AG10803 (cell line): Measurements from ENCODE around the gene KRT5.

Experiments
- DNase-seq: peaks from one replicate; pipeline ENCODE4 v3.0.0; 2010; ENCODE audit warnings: low read depth
- H3K4me3 ChIP-seq: 2 replicates; pipeline ENCODE4 v1.5.1; 2011; ENCODE audit warnings: mild to moderate bottlenecking, low read length, control low read depth
- TF ChIP-seq, protein P1 (sequence below): conservative IDR thresholded peaks from 2 replicates; pipeline ENCODE4 v1.5.1; 2011; ENCODE audit warnings: mild to moderate bottlenecking, low read length, control low read depth, inconsistent platforms

The KRT5 gene

DNA sequence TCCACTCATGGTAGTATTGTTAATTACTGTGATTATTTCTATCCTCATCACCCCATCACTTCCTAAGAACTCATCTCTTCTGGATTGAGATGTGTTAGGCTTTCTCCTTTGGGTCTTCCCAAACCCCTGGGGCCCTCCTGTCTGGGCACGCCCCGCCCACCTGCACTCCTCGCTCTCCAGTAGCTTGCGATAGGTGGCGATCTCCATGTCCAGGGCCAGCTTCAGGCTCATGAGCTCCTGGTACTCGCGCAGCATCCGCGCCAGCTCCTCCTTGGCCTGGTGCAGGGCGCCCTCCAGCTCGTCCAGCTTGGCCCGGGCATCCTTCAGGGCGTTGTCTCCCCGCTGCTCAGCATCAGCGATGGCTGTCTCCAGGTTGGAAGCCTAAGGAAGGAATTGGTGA, 25.9 kb upstream of the KRT5 start:
- no peak for DNase-seq
- TF ChIP-seq, protein P1, sequence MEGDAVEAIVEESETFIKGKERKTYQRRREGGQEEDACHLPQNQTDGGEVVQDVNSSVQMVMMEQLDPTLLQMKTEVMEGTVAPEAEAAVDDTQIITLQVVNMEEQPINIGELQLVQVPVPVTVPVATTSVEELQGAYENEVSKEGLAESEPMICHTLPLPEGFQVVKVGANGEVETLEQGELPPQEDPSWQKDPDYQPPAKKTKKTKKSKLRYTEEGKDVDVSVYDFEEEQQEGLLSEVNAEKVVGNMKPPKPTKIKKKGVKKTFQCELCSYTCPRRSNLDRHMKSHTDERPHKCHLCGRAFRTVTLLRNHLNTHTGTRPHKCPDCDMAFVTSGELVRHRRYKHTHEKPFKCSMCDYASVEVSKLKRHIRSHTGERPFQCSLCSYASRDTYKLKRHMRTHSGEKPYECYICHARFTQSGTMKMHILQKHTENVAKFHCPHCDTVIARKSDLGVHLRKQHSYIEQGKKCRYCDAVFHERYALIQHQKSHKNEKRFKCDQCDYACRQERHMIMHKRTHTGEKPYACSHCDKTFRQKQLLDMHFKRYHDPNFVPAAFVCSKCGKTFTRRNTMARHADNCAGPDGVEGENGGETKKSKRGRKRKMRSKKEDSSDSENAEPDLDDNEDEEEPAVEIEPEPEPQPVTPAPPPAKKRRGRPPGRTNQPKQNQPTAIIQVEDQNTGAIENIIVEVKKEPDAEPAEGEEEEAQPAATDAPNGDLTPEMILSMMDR: no peak

DNA sequence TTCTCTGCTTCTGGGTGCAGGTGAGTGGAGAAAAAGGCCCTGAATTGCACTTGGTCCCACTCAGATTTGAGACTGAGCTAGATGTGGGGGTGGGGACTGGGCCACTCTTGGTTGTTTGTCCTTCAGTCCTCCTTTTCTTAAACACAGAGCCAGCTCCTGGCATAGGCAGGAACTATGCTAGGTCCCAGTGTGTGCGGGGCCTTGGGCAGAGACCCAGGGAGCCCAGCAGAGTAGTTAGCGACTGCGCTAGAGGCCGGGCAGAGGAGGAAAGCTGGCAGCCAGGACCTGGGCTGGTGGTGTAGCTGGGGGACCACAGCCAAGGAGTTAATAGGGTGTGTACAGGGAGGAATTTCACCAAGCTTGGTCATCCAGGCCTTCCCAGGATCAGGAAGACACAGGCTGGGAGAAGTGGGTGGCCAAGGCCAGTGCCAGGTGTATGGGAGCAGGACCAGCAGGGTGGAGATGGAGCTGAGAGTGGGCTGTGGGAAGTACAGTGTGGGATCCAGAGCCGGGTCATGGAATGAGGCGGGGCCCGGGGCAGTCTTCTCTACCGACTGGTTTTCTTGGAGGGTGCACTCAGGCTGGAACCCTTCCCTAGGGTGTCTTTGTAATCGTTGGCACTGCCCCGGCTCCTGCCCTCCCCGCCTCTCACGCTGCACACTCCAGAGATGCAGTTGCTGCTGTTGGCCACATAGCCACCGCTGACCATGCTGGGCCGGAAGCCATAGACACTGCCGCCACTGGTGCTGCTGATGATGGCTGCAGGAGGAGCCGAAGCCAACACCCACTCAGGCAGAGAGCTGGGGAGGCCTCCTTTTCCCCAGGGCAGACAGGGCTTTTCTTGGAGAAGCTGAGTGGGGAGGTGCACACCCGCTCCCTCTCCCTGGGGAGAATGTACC, 24.0 kb upstream of the KRT5 start:
- peak; percentile 23 for DNase-seq
- TF ChIP-seq, protein P1: peak; percentile 17
- H3K4me3 ChIP-seq: no peak overlapping the region

More for the DNA sequence above, 25.9 kb upstream of the KRT5 start:
- no peak overlapping the region for H3K4me3 ChIP-seq

DNA sequence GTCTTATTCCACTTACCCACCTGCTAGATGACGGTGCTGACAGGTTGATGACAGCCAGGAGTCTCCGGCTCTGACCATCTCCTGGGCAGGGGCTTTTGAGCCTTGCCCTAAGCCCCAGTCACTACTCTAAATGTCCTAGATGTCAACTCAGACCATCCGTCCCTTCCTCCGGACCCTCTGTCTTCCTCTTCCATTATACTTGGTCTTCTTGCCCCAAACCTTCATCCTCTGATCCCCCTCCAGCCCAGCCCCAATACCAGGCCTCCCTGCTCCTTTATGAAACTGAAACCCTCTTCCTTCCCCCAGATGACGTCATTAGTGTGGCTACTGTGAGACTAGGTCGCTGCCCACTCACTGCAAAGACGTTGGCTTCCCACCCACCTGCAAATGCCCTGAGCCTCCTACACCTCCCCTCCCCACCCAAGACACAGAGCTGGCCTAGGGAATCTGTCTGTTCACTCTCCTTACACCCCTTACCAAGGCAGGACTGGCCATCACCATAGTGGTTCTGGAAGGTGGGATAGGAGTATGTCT, 22.7 kb upstream of the KRT5 start:
- TF ChIP-seq, protein P1: no peak
- no peak for DNase-seq
- H3K4me3 ChIP-seq: no peak overlapping the region

DNA sequence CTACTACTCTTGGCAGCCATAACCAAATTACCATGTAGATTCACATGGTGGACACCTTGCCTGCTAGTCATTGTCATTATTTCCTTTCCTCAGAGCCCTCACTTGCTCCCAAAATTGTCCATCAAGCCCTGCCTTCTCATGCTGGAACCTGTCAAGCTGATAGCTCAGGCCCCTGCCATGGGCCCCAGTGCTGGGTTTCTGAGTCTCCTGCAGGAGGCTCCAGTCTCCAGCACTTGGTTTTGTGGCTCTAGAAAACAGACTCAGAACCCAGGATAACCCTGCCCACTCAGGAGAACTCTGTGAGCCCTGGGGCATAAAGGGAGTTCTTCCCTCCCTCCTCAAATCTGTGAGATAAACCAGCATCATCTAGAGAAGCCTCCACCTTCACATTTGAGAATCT, 22.0 kb upstream of the KRT5 start:
- no peak overlapping the region for H3K4me3 ChIP-seq
- no peak for DNase-seq
- TF ChIP-seq, protein P1: no peak

DNA sequence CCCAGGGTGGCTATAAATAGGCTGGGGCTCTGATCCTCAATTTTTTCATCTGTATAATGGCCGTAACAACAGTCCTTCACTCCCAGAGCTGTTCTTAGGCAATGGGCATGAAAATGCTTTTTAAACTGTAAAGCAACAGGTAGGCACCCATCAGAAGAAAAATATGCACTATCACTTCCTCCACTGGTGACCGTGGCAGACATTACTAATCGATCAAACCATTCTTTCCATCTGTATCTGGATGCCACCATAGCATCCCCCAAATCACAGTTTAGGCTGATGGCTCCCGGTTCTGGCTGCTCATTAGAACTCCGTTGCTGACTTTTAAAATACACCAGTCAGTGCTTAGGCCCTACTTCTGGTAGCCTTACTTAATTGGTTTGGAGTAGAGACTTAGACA, 21.5 kb upstream of the KRT5 start:
- no peak overlapping the region for H3K4me3 ChIP-seq
- DNase-seq: no peak
- TF ChIP-seq, protein P1: no peak

DNA sequence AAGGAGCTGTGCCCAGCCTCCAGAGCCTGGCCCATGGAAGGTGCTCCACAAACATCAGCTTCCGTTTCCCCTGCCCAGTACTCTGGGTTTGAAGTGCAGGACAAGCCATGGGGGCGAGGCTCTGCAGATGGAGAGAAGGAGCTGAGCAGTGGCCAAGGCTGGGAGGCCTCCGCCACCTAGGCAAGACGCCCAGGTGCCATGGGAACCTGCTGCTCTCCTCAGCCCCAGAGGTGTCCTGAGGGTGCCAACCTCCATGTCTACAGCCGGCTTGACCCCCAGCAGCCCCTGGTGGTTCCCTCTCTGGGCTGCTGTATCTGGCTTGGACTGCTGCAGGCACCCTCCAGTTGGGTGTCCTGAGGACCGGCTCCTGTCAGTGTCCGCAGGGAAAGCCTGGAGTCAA, 20.3 kb upstream of the KRT5 start:
- DNase-seq: no peak
- TF ChIP-seq, protein P1: no peak
- H3K4me3 ChIP-seq: no peak overlapping the region

DNA sequence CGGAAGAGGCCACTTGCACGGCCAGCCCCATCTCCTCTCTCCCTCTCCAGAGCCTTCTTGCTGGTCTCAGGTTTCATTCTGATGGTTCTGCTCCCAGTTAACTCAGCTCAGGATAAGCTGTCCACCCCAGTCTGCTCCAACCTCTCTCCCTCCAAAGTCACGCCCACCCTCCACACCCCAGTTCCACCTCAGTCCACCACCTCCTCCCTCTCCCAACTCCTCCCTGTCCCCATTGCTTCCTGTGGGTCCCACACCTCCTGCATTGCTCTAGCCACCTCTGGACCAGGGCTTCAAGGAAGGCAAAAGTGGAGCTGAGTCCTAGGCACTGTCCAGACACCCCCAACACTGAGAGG, 19.6 kb upstream of the KRT5 start:
- H3K4me3 ChIP-seq: no peak overlapping the region
- no peak for DNase-seq
- TF ChIP-seq, protein P1: no peak
